Activated CD4-positive, alpha-beta T cell treated with anti-CD3 and anti-CD28 coated beads for 36 hours (primary cell): ENCODE data around the gene ARPC4. TPM values are rescaled to one million over a fixed set of nuclear protein-coding genes. Genes with fewer than 3 reads are reported as not detected.
A peak's percentile ranks its signal among the peaks of the same experiment; 100 is the strongest.

Source experiments
- ATAC-seq: fragments of 200-7000 bp; cut with Tn5 transposase; one replicate; pipeline ENCODE4 v1.10.0; 2021; ENCODE audit warnings: mild to moderate bottlenecking, moderate library complexity
- CTCF ChIA-PET: fragments of 350-600 bp; sonication (Branson Sonifier 250); formaldehyde crosslinking; loops from one replicate; lab custom pipeline; 2021; ENCODE audit warnings: antibody characterized with exemption; lab: Charles Lee
- POLR2A ChIA-PET: fragments of 350-600 bp; sonication (Branson Sonifier 250); formaldehyde crosslinking; loops from one replicate; lab custom pipeline; 2021; ENCODE audit warnings: antibody characterized with exemption, inconsistent platforms; lab: Charles Lee
- DNase-seq: peaks from one replicate; pipeline ENCODE4 v3.0.0-alpha.2; 2020
- H3K27ac Mint-ChIP-seq: one replicate; pipeline ENCODE4 v1.8.0; 2021; ENCODE audit warnings: mixed read lengths
- H3K27me3 Mint-ChIP-seq: one replicate; pipeline ENCODE4 v1.8.0; 2021; ENCODE audit warnings: mixed read lengths
- H3K36me3 Mint-ChIP-seq: one replicate; pipeline ENCODE4 v1.8.0; 2021; ENCODE audit warnings: low read depth, mixed read lengths
- H3K4me1 Mint-ChIP-seq: one replicate; pipeline ENCODE4 v1.8.0; 2021; ENCODE audit warnings: mixed read lengths
- H3K4me3 Mint-ChIP-seq: one replicate; pipeline ENCODE4 v1.8.0; 2021; ENCODE audit warnings: mild to moderate bottlenecking, moderate library complexity, mixed read lengths
- H3K9me3 Mint-ChIP-seq: one replicate; pipeline ENCODE4 v1.8.0; 2021; ENCODE audit warnings: low read depth, mixed read lengths
- intact Hi-C, 2 experiments: fragments of 100-400 bp; cut with DNase I in 1 of 2; cut with micrococcal nuclease in 1 of 2; formaldehyde crosslinking; loops; one replicate each; pipeline versions ENCODE4 v1.14.2 to v1.15.1; 2022 to 2024; cut with DNase I, micrococcal nuclease
- total RNA-seq, 2 experiments: library from RNA; stranded (reverse); gene quantifications; one replicate each; pipeline ENCODE4 v1.2.3, GENCODE V29; 2021

The ARPC4 gene
- total RNA-seq, 2 experiments from 2014 or later: 164 to 231 TPM

- DNase-seq (no peak), ATAC-seq (no peak)
- Mint-ChIP-seq H3K27me3 (no peaks in the 10 kb centered on the region), H3K36me3 (peaks cover 42% of the 10 kb centered on the region), H3K9me3 (no peaks in the 10 kb centered on the region), H3K27ac (peak overlapping the region; percentile 95), H3K4me3 (no peak overlapping the region), H3K4me1 (peaks cover 61% of the 10 kb centered on the region)
- intact Hi-C loops: no loop called here
- CTCF ChIA-PET: no interaction called here
- POLR2A ChIA-PET: interaction anchor here (0.5 to 0.6 kb wide), 2 partner anchors 13 to 197 kb away, joined by 3 read pairs; partner anchors contain the start of gene ARPC4
These were observed 12.4 kb upstream of the ARPC4 start for GRCh38 chr3:9780458-9780812.

GRCh38 chr3:9780910-9781309, 12.0 kb upstream of the ARPC4 start:
- intact Hi-C loops: no loop called here
- Mint-ChIP-seq H3K4me3 (no peak overlapping the region), H3K4me1 (peaks cover 62% of the 10 kb centered on the region), H3K9me3 (no peaks in the 10 kb centered on the region), H3K36me3 (peaks cover 47% of the 10 kb centered on the region), H3K27ac (peak overlapping the region; percentile 95), H3K27me3 (no peaks in the 10 kb centered on the region)
- ChIA-PET POLR2A (interaction anchor here (0.6 to 0.7 kb wide), 2 partner anchors 12 to 32 kb away, joined by 3 to 4 read pairs; partner anchors contain the start of gene ARPC4), CTCF (no interaction called here)
- DNase-seq: no peak
- no peak for ATAC-seq

GRCh38 chr3:9781551-9781950, 11.3 kb upstream of the ARPC4 start:
- ATAC-seq (no peak), DNase-seq (no peak)
- H3K9me3 Mint-ChIP-seq: no peaks in the 10 kb centered on the region
- H3K27ac Mint-ChIP-seq: peak overlapping the region; percentile 34
- intact Hi-C loops: no loop called here
- no peak overlapping the region for H3K4me3 Mint-ChIP-seq
- ChIA-PET POLR2A (interaction anchor here (0.7 to 1.1 kb wide), 2 partner anchors 8 to 33 kb away, joined by 3 to 4 read pairs; no protein-coding TSS in a partner anchor), CTCF (interaction anchor here (0.9 to 1.6 kb wide), 3 partner anchors 11 to 54 kb away, joined by 3 to 8 read pairs (median 3); partner anchors contain the start of genes ARPC4, CAMK1 and TADA3)
- H3K4me1 Mint-ChIP-seq: peaks cover 64% of the 10 kb centered on the region
- H3K36me3 Mint-ChIP-seq: peaks cover 52% of the 10 kb centered on the region
- H3K27me3 Mint-ChIP-seq: no peaks in the 10 kb centered on the region

GRCh38 chr3:9781978-9782603, 10.8 kb upstream of the ARPC4 start:
- POLR2A ChIA-PET: interaction anchor here (1.1 to 1.4 kb wide), 2 partner anchors 8 to 10 kb away, joined by 3 to 4 read pairs; partner anchors contain the start of genes ARPC4 and TADA3
- Mint-ChIP-seq H3K27ac (peak overlapping the region; percentile 63), H3K4me1 (peaks cover 64% of the 10 kb centered on the region), H3K36me3 (peaks cover 58% of the 10 kb centered on the region), H3K27me3 (no peaks in the 10 kb centered on the region), H3K4me3 (no peak overlapping the region), H3K9me3 (no peaks in the 10 kb centered on the region)
- intact Hi-C loops: no loop called here
- ATAC-seq: no peak
- CTCF ChIA-PET: interaction anchor here (0.6 to 1.6 kb wide), 5 partner anchors 10 to 166 kb away, joined by 3 to 8 read pairs (median 3); partner anchors contain the start of genes ARPC4, CAMK1 and TADA3
- DNase-seq: no peak

GRCh38 chr3:9782770-9783169, 10.1 kb upstream of the ARPC4 start:
- no peaks in the 10 kb centered on the region for H3K9me3 Mint-ChIP-seq
- CTCF ChIA-PET: interaction anchor here (0.6 to 1.6 kb wide), 4 partner anchors 10 to 166 kb away, joined by 3 to 8 read pairs (median 4); partner anchors contain the start of genes ARPC4, CAMK1 and TADA3
- ATAC-seq (no peak), DNase-seq (no peak)
- peaks cover 65% of the 10 kb centered on the region for H3K36me3 Mint-ChIP-seq
- POLR2A ChIA-PET: interaction anchor here (0.6 to 1.4 kb wide), 2 partner anchors 10 to 421 kb away, joined by 4 to 5 read pairs; partner anchors contain the start of genes ARPC4 and TADA3
- H3K27ac Mint-ChIP-seq: no peak overlapping the region
- H3K27me3 Mint-ChIP-seq: no peaks in the 10 kb centered on the region
- H3K4me1 Mint-ChIP-seq: peaks cover 64% of the 10 kb centered on the region
- intact Hi-C loops: no loop called here
- H3K4me3 Mint-ChIP-seq: no peak overlapping the region

- H3K4me1 Mint-ChIP-seq: peaks cover 59% of the 10 kb centered on the region
- peaks cover 69% of the 10 kb centered on the region for H3K36me3 Mint-ChIP-seq
- DNase-seq (no peak), ATAC-seq (no peak)
- ChIA-PET CTCF (interaction anchor here (0.8 kb wide), 1 partner anchor 44 kb away, joined by 4 read pairs; no protein-coding TSS in a partner anchor), POLR2A (no interaction called here)
- no peak overlapping the region for H3K27ac Mint-ChIP-seq
- no peaks in the 10 kb centered on the region for H3K9me3 Mint-ChIP-seq
- no peaks in the 10 kb centered on the region for H3K27me3 Mint-ChIP-seq
- intact Hi-C loops: no loop called here
- H3K4me3 Mint-ChIP-seq: no peak overlapping the region
These were observed 8.9 kb upstream of the ARPC4 start for GRCh38 chr3:9783954-9784353.

GRCh38 chr3:9784965-9785364, 7.9 kb upstream of the ARPC4 start:
- POLR2A ChIA-PET: no interaction called here
- no peak overlapping the region for H3K4me3 Mint-ChIP-seq
- H3K27ac Mint-ChIP-seq: no peak overlapping the region
- H3K9me3 Mint-ChIP-seq: no peaks in the 10 kb centered on the region
- peaks cover 71% of the 10 kb centered on the region for H3K36me3 Mint-ChIP-seq
- CTCF ChIA-PET: no interaction called here
- H3K27me3 Mint-ChIP-seq: no peaks in the 10 kb centered on the region
- DNase-seq (no peak), ATAC-seq (no peak)
- H3K4me1 Mint-ChIP-seq: peaks cover 59% of the 10 kb centered on the region
- intact Hi-C loops: no loop called here

- Mint-ChIP-seq H3K27ac (no peak overlapping the region), H3K4me3 (no peak overlapping the region), H3K9me3 (no peaks in the 10 kb centered on the region), H3K27me3 (no peaks in the 10 kb centered on the region), H3K4me1 (peaks cover 59% of the 10 kb centered on the region), H3K36me3 (peaks cover 73% of the 10 kb centered on the region)
- ATAC-seq (no peak), DNase-seq (no peak)
- ChIA-PET CTCF (no interaction called here), POLR2A (no interaction called here)
- intact Hi-C loops: no loop called here
These were observed 7.3 kb upstream of the ARPC4 start for GRCh38 chr3:9785602-9786001.

- ChIA-PET POLR2A (no interaction called here), CTCF (no interaction called here)
- Mint-ChIP-seq H3K27me3 (no peaks in the 10 kb centered on the region), H3K9me3 (no peaks in the 10 kb centered on the region), H3K4me1 (peaks cover 61% of the 10 kb centered on the region), H3K27ac (peak overlapping the region; percentile 96), H3K36me3 (peaks cover 75% of the 10 kb centered on the region), H3K4me3 (no peak overlapping the region)
- intact Hi-C loops: no loop called here
- DNase-seq (no peak), ATAC-seq (no peak)
These were observed 6.6 kb upstream of the ARPC4 start for GRCh38 chr3:9786209-9786739.

- Mint-ChIP-seq H3K27ac (peak overlapping the region; percentile 96), H3K4me1 (peaks cover 63% of the 10 kb centered on the region), H3K9me3 (no peaks in the 10 kb centered on the region), H3K36me3 (peaks cover 75% of the 10 kb centered on the region), H3K4me3 (peak overlapping the region; percentile 41), H3K27me3 (no peaks in the 10 kb centered on the region)
- ATAC-seq (peak; percentile 3), DNase-seq (peak; percentile 46)
- ChIA-PET POLR2A (interaction anchor here (0.8 to 1.0 kb wide), 2 partner anchors 9 to 18 kb away, joined by 4 read pairs; no protein-coding TSS in a partner anchor), CTCF (interaction anchor here (1.2 kb wide), 1 partner anchor 9 kb away, joined by 9 read pairs; no protein-coding TSS in a partner anchor)
- intact Hi-C loops: loop anchor here (1.0 kb wide), 1 partner anchor 9 kb away; no protein-coding TSS in a partner anchor
These were observed 5.8 kb upstream of the ARPC4 start for GRCh38 chr3:9786825-9787669.

GRCh38 chr3:9787714-9788113, 5.2 kb upstream of the ARPC4 start:
- intact Hi-C loops: loop anchor here (1.0 kb wide), 1 partner anchor 9 kb away; no protein-coding TSS in a partner anchor

More at GRCh38 chr3:9787714-9788113, 5.2 kb upstream of the ARPC4 start:
- no peaks in the 10 kb centered on the region for H3K9me3 Mint-ChIP-seq
- POLR2A ChIA-PET: interaction anchor here (0.8 to 1.0 kb wide), 2 partner anchors 10 to 18 kb away, joined by 4 read pairs; no protein-coding TSS in a partner anchor
- H3K27me3 Mint-ChIP-seq: no peaks in the 10 kb centered on the region
- DNase-seq: peak; percentile 64
- H3K4me3 Mint-ChIP-seq: peak overlapping the region; percentile 41
- CTCF ChIA-PET: interaction anchor here (1.2 kb wide), 1 partner anchor 10 kb away, joined by 9 read pairs; no protein-coding TSS in a partner anchor
- peaks cover 70% of the 10 kb centered on the region for H3K36me3 Mint-ChIP-seq
- peak; percentile 75 for ATAC-seq
- peak overlapping the region; percentile 96 for H3K27ac Mint-ChIP-seq
- peaks cover 58% of the 10 kb centered on the region for H3K4me1 Mint-ChIP-seq
